Inflammatory macrophage treated with lipopolysaccharide for 1 hour (primary cell): ENCODE measurements around the gene POU5F2.

Experiments
- DNase-seq, 2 donors: peaks; one replicate each; pipeline ENCODE4 v3.0.0-alpha.2; 2020 to 2022

Gene POU5F2

GRCh38 chr5:93715761-93716160 lies 25.6 kb downstream of the POU5F2 start:
- no peak for DNase-seq

- no peak for DNase-seq
Measured at GRCh38 chr5:93715327-93715726, 26.1 kb downstream of the POU5F2 start.

GRCh38 chr5:93708442-93708841 lies 33.0 kb downstream of the POU5F2 start:
- no peak for DNase-seq

- DNase-seq: no peak
Measured at GRCh38 chr5:93705896-93706295, 35.5 kb downstream of the POU5F2 start.

- no peak for DNase-seq
Measured at GRCh38 chr5:93704996-93705395, 36.4 kb downstream of the POU5F2 start.

- DNase-seq: no peak
Measured at GRCh38 chr5:93691997-93692396, 49.4 kb downstream of the POU5F2 start.
